K562 (cell line): ENCODE measurements around the gene RNF6. TPM values are rescaled to one million over a fixed set of nuclear protein-coding genes. Genes with fewer than 3 reads are reported as not detected.

Source experiments
- SIN3A ChIP-seq, 2 experiments: fragments of 150-350 bp in 1 of 2; IDR thresholded peaks; 2 replicates each; pipeline ENCODE4 v1.6.1; 2011 to 2016; ENCODE audit warnings: borderline replicate concordance in 2 of 2, low read depth in 2 of 2, low read length in 2 of 2, mild to moderate bottlenecking in 2 of 2, moderate library complexity in 2 of 2; ENCODE audit not compliant: control insufficient read depth in 1 of 2
- SIX5 ChIP-seq, 2 experiments: IDR thresholded peaks; 2 replicates each; pipeline ENCODE4 v1.6.1; 2011; ENCODE audit warnings: low read length in 2 of 2, borderline replicate concordance in 1 of 2, low read depth in 1 of 2, mild to moderate bottlenecking in 1 of 2, moderate library complexity in 1 of 2; ENCODE audit not compliant: insufficient read depth in 1 of 2
- SMARCA5 ChIP-seq: fragments of 450-650 bp; IDR thresholded peaks from 2 replicates; pipeline ENCODE4 v1.6.1; 2016
- ZNF224 ChIP-seq: sonication (generic); formaldehyde crosslinking; IDR thresholded peaks from 2 replicates; pipeline ENCODE4 v1.8.0; 2022; ENCODE audit warnings: mild to moderate bottlenecking, missing genetic modification reagents
- ZNF263 ChIP-seq: sonication (generic); formaldehyde crosslinking; IDR thresholded peaks from 2 replicates; pipeline ENCODE4 v1.8.0; 2022; ENCODE audit warnings: mild to moderate bottlenecking, missing genetic modification reagents, borderline replicate concordance
- polyA plus RNA-seq, 8 experiments: library from polyadenylated mRNA; depleted of rRNA in 4 of 8; stranded (reverse) in 5 of 8; unstranded in 3 of 8; fragments of >200 nt; fragmentation: Nextera tagmentation in 2 of 8; fragmentation: Illumina TruSeq in 1 of 8; extraction: Ambion mirVana in 2 of 8; extraction: Trizol in 1 of 8; gene quantifications; 2 replicates each; pipeline versions ENCODE4 v1.2.1 to v1.2.3, GENCODE V29; 2011 to 2014; ENCODE audit warnings: inconsistent platforms in 1 of 8, missing spikeins in 1 of 8
- total RNA-seq, 7 experiments: library from RNA; depleted of rRNA in 6 of 7; stranded (reverse); fragments of >200 nt in 6 of 7; fragmentation: Illumina TruSeq in 2 of 7; extraction: Trizol in 2 of 7; gene quantifications; 2 replicates each; pipeline versions ENCODE4 v1.2.1 to v1.2.3, GENCODE V29; 2011 to 2021; ENCODE audit warnings: low replicate concordance in 1 of 7
- TF ChIP-seq, protein P1 (sequence below): IDR thresholded peaks from 2 replicates; pipeline ENCODE4 v1.6.1; 2014; ENCODE audit warnings: antibody characterized with exemption
- TF ChIP-seq, protein P2 (sequence below): fragments of 250-450 bp; sonication (Bioruptor Pico); IDR thresholded peaks from 2 replicates; pipeline ENCODE4 v1.8.0; 2021; ENCODE audit warnings: moderate library complexity, mild to moderate bottlenecking, inconsistent platforms
- TF ChIP-seq, protein P3 (sequence below): IDR thresholded peaks from 2 replicates; pipeline ENCODE4 v1.6.1; 2011; ENCODE audit not compliant: insufficient read length; ENCODE audit errors: extremely low read depth
- TF ChIP-seq, protein P4 (sequence below): fragments of 450-650 bp; IDR thresholded peaks from 2 replicates; pipeline ENCODE4 v1.6.1; 2017; ENCODE audit warnings: mild to moderate bottlenecking, moderate library complexity
- TF ChIP-seq, protein P5 (sequence below): fragments of 250-450 bp; sonication (Bioruptor Pico); IDR thresholded peaks from 2 replicates; pipeline ENCODE4 v1.9.0; 2021; ENCODE audit warnings: mild to moderate bottlenecking, inconsistent platforms
- TF ChIP-seq, protein P6 (sequence below): fragments of 450-650 bp; formaldehyde crosslinking; IDR thresholded peaks from 2 replicates; pipeline ENCODE4 v1.4.0; 2022; ENCODE audit warnings: missing genetic modification characterization

The RNF6 gene
- total and polyA plus RNA-seq, 9 of the 15 experiments (the other 6 are each of a cell fraction or from before 2014, with no cell fraction given) = 12.0 to 31.4 (median 22.3) TPM

DNA sequence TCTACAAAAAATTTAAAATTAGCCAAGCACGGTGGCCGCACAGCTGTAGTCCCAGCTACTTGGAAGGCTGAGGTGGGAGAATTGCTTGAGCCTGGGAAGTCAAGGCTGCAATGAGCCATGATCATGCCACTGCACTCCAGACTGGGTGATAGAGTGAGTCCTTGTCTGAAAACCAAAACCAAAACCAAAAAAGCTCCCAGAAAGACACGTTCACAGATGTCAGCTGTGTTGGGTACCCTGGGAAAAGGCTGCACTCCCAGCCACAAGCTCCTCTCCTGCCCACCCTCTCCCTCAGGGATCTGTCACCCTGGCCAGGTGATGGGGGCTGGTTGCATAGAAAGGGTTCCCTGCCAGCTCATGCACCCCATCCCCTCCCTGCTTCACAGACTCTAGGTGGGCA lies 53.3 kb downstream of the RNF6 start (continued):
- TF ChIP-seq, protein P1, sequence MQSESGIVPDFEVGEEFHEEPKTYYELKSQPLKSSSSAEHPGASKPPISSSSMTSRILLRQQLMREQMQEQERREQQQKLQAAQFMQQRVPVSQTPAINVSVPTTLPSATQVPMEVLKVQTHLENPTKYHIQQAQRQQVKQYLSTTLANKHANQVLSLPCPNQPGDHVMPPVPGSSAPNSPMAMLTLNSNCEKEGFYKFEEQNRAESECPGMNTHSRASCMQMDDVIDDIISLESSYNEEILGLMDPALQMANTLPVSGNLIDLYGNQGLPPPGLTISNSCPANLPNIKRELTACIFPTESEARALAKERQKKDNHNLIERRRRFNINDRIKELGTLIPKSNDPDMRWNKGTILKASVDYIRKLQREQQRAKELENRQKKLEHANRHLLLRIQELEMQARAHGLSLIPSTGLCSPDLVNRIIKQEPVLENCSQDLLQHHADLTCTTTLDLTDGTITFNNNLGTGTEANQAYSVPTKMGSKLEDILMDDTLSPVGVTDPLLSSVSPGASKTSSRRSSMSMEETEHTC = no peak
- TF ChIP-seq, protein P2, sequence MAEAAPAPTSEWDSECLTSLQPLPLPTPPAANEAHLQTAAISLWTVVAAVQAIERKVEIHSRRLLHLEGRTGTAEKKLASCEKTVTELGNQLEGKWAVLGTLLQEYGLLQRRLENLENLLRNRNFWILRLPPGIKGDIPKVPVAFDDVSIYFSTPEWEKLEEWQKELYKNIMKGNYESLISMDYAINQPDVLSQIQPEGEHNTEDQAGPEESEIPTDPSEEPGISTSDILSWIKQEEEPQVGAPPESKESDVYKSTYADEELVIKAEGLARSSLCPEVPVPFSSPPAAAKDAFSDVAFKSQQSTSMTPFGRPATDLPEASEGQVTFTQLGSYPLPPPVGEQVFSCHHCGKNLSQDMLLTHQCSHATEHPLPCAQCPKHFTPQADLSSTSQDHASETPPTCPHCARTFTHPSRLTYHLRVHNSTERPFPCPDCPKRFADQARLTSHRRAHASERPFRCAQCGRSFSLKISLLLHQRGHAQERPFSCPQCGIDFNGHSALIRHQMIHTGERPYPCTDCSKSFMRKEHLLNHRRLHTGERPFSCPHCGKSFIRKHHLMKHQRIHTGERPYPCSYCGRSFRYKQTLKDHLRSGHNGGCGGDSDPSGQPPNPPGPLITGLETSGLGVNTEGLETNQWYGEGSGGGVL (CRISPR knock-in tag) = no peak
- TF ChIP-seq SMARCA5 = no peak
- TF ChIP-seq, protein P3, sequence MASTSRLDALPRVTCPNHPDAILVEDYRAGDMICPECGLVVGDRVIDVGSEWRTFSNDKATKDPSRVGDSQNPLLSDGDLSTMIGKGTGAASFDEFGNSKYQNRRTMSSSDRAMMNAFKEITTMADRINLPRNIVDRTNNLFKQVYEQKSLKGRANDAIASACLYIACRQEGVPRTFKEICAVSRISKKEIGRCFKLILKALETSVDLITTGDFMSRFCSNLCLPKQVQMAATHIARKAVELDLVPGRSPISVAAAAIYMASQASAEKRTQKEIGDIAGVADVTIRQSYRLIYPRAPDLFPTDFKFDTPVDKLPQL = no peak
- TF ChIP-seq SIX5 (IDR thresholded peaks at IDR 0.05; ENCODE audit: borderline replicate concordance in 1 of 2, insufficient read depth in 1 of 2, low read depth in 1 of 2, low read length in 2 of 2) = no peak
- no peak for TF ChIP-seq ZNF224 (CRISPR knock-in tag)
- no peak for TF ChIP-seq ZNF263 (CRISPR knock-in tag)
- TF ChIP-seq, protein P4, sequence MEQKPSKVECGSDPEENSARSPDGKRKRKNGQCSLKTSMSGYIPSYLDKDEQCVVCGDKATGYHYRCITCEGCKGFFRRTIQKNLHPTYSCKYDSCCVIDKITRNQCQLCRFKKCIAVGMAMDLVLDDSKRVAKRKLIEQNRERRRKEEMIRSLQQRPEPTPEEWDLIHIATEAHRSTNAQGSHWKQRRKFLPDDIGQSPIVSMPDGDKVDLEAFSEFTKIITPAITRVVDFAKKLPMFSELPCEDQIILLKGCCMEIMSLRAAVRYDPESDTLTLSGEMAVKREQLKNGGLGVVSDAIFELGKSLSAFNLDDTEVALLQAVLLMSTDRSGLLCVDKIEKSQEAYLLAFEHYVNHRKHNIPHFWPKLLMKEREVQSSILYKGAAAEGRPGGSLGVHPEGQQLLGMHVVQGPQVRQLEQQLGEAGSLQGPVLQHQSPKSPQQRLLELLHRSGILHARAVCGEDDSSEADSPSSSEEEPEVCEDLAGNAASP = no peak
- TF ChIP-seq, protein P5, sequence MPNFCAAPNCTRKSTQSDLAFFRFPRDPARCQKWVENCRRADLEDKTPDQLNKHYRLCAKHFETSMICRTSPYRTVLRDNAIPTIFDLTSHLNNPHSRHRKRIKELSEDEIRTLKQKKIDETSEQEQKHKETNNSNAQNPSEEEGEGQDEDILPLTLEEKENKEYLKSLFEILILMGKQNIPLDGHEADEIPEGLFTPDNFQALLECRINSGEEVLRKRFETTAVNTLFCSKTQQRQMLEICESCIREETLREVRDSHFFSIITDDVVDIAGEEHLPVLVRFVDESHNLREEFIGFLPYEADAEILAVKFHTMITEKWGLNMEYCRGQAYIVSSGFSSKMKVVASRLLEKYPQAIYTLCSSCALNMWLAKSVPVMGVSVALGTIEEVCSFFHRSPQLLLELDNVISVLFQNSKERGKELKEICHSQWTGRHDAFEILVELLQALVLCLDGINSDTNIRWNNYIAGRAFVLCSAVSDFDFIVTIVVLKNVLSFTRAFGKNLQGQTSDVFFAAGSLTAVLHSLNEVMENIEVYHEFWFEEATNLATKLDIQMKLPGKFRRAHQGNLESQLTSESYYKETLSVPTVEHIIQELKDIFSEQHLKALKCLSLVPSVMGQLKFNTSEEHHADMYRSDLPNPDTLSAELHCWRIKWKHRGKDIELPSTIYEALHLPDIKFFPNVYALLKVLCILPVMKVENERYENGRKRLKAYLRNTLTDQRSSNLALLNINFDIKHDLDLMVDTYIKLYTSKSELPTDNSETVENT (CRISPR knock-in tag) = no peak
- TF ChIP-seq, protein P6, sequence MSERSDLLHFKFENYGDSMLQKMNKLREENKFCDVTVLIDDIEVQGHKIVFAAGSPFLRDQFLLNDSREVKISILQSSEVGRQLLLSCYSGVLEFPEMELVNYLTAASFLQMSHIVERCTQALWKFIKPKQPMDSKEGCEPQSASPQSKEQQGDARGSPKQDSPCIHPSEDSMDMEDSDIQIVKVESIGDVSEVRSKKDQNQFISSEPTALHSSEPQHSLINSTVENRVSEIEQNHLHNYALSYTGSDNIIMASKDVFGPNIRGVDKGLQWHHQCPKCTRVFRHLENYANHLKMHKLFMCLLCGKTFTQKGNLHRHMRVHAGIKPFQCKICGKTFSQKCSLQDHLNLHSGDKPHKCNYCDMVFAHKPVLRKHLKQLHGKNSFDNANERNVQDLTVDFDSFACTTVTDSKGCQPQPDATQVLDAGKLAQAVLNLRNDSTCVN (CRISPR knock-in tag) = no peak
- TF ChIP-seq SIN3A (IDR thresholded peaks at IDR 0.05; ENCODE audit: borderline replicate concordance in 2 of 2, control insufficient read depth in 1 of 2, low read depth in 2 of 2, low read length in 2 of 2) = no peak
- TF ChIP-seq, all 486 proteins: peak for 0
